Sigmoid colon (tissue), 7 donors: Measurements from ENCODE around the gene MELTF. TPM values are rescaled to one million over a fixed set of nuclear protein-coding genes. Genes with fewer than 3 reads are reported as not detected.

Experiments
- DNase-seq: peaks from one replicate; pipeline ENCODE4 v3.0.0-alpha.2; 2019
- H3K27ac ChIP-seq, 4 donors: fragments of 200-600 bp; sonication (generic); one replicate each; pipeline ENCODE4 v1.5.1; 2016 to 2019; ENCODE audit warnings: mild to moderate bottlenecking in 1 of 4
- H3K27me3 ChIP-seq, 3 donors: fragments of 200-600 bp; sonication (generic); one replicate each; pipeline ENCODE4 v1.5.1; 2019; ENCODE audit warnings: mild to moderate bottlenecking in 1 of 3
- H3K36me3 ChIP-seq, 4 donors: fragments of 200-600 bp; sonication (generic); one replicate each; pipeline ENCODE4 v1.5.1; 2016 to 2019
- H3K4me1 ChIP-seq, 4 donors: fragments of 200-600 bp; sonication (generic); one replicate each; pipeline ENCODE4 v1.5.1; 2017 to 2019
- H3K4me3 ChIP-seq, 4 donors: fragments of 200-600 bp; sonication (generic); one replicate each; pipeline ENCODE4 v1.5.1; 2017 to 2019; ENCODE audit warnings: mild to moderate bottlenecking in 2 of 4, moderate library complexity in 1 of 4
- H3K9me3 ChIP-seq, 4 donors: fragments of 200-600 bp in 3 of 4; sonication (generic) in 3 of 4; one replicate each; pipeline versions ENCODE4 v1.5.1 to v1.6.1; 2013 to 2019
- CTCF ChIP-seq, 4 experiments: fragments of 450-650 bp in 3 of 4; fragments of 200-600 bp in 1 of 4; IDR thresholded peaks; one replicate each; pipeline ENCODE4 v1.5.1; 2016 to 2019; ENCODE audit warnings: antibody characterized with exemption in 4 of 4, mild to moderate bottlenecking in 3 of 4, moderate library complexity in 2 of 4
- EP300 ChIP-seq, 4 donors: sonication (generic); formaldehyde crosslinking; IDR thresholded peaks; one replicate each; pipeline ENCODE4 v1.6.1; 2017; ENCODE audit warnings: antibody characterized with exemption in 4 of 4
- POLR2A ChIP-seq, 2 donors: fragments of 450-650 bp; IDR thresholded peaks; one replicate each; pipeline ENCODE4 v1.6.1; 2016; ENCODE audit warnings: antibody characterized with exemption in 2 of 2, mild to moderate bottlenecking in 2 of 2, moderate library complexity in 2 of 2
- POLR2AphosphoS5 ChIP-seq, 4 donors: sonication (generic); formaldehyde crosslinking; IDR thresholded peaks; one replicate each; pipeline ENCODE4 v1.6.1; 2017; ENCODE audit warnings: antibody characterized with exemption in 4 of 4
- WGBS, 2 donors: extraction: QIAGEN DNeasy Blood & Tissue Kit; methylation state at CpG; one replicate each; pipeline ENCODE4 v1.1.7; 2013; 5-methylcytosine and 5-hydroxymethylcytosine counted together
- intact Hi-C: fragments of 100-400 bp; cut with DNase I; formaldehyde crosslinking; loops from one replicate; pipeline ENCODE4 v1.15.1; 2023
- polyA plus RNA-seq, 3 donors: library from polyadenylated mRNA; stranded (reverse); fragments of 200-250 nt; gene quantifications; one replicate each; pipeline ENCODE4 v1.2.3, GENCODE V29; 2013
- total RNA-seq, 4 donors: library from RNA; depleted of rRNA; stranded (reverse); fragments of >200 nt; gene quantifications; one replicate each; pipeline ENCODE4 v1.1.0, GENCODE V29; 2016
- donor health status: healthy with polysubstance abuse.
- donor health status: Bipolar disorder and iron deficiency.
- donor health status: healthy.

The MELTF gene
- total and polyA plus RNA-seq, 7 donors = 0.92 to 9.6 (median 2.7) TPM

DNA sequence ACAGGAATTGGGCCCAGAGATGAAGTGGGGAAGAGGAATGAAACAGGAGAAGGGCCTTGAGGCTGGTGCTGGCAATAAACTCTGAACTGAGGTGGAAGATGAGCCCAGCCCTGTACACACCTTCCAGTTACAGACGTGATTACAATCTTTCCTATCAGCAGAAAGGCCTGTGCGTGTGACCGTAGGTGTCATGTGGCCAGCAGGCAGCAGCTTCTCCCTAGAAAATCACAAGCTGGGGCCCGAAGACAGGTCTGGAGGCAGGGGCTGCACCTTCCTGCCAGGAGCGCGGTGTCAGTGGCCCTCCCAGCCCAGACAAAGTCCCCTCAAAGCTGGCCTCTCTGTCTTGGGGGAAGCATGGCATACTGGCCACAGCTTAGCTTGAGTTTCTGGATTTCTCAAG lies 44.3 kb downstream of the MELTF start:
- Histone ChIP-seq H3K4me3 (no peak overlapping the region), H3K27me3 (peaks cover 0 to 4% (median 0%) of the 10 kb centered on the region in 3 donors), H3K4me1 (no peaks in the 10 kb centered on the region), H3K36me3 (no peaks in the 10 kb centered on the region), H3K27ac (no peak overlapping the region), H3K9me3 (no peaks in the 10 kb centered on the region)
- intact Hi-C loops = no loop called here
- DNase-seq = no peak
- 63 to 80% methylated on average over 6 of the region's 6 CpGs for WGBS, 2 donors
- no peak for TF ChIP-seq CTCF (IDR thresholded peaks at IDR 0.05)
- TF ChIP-seq POLR2A (IDR thresholded peaks at IDR 0.05) = no peak
- no peak for TF ChIP-seq EP300 (IDR thresholded peaks at IDR 0.05)
- no peak for TF ChIP-seq POLR2AphosphoS5 (IDR thresholded peaks at IDR 0.05)

- Histone ChIP-seq H3K4me3 (no peak overlapping the region), H3K27me3 (peaks cover 0 to 4% (median 0%) of the 10 kb centered on the region in 3 donors), H3K4me1 (peaks cover 0 to 8% (median 2%) of the 10 kb centered on the region in 4 donors), H3K36me3 (no peaks in the 10 kb centered on the region), H3K9me3 (no peaks in the 10 kb centered on the region), H3K27ac (no peak overlapping the region)
- TF ChIP-seq CTCF (IDR thresholded peaks at IDR 0.05) = no peak
- TF ChIP-seq EP300 (IDR thresholded peaks at IDR 0.05) = no peak
- 74 to 81% methylated on average over 1 of the region's 1 CpG for WGBS, 2 donors
- intact Hi-C loops = no loop called here
- DNase-seq = no peak
Measured at GRCh38 chr3:196983186-196983585, 46.4 kb downstream of the MELTF start.

GRCh38 chr3:196981657-196982056 lies 48.0 kb downstream of the MELTF start:
- no peak for TF ChIP-seq POLR2A (IDR thresholded peaks at IDR 0.05)
- no peak for TF ChIP-seq POLR2AphosphoS5 (IDR thresholded peaks at IDR 0.05)
- no peak for TF ChIP-seq EP300 (IDR thresholded peaks at IDR 0.05)
- TF ChIP-seq CTCF (IDR thresholded peaks at IDR 0.05) = no peak
- H3K9me3 ChIP-seq = no peaks in the 10 kb centered on the region
- no peak overlapping the region for H3K4me3 ChIP-seq
- no peak overlapping the region for H3K27ac ChIP-seq
- H3K4me1 ChIP-seq = peaks cover 0 to 8% (median 2%) of the 10 kb centered on the region in 4 donors
- no peak for DNase-seq
- no peaks in the 10 kb centered on the region for H3K36me3 ChIP-seq
- intact Hi-C loops = no loop called here
- 89 to 91% methylated on average over 13 of the region's 13 CpGs for WGBS, 2 donors
- H3K27me3 ChIP-seq = peaks cover 0 to 4% (median 0%) of the 10 kb centered on the region in 3 donors

GRCh38 chr3:196979545-196979944 lies 50.1 kb downstream of the MELTF start:
- Histone ChIP-seq H3K27ac (no peak overlapping the region), H3K9me3 (no peaks in the 10 kb centered on the region), H3K36me3 (no peaks in the 10 kb centered on the region), H3K4me3 (no peak overlapping the region), H3K27me3 (no peaks in the 10 kb centered on the region), H3K4me1 (peaks cover 0 to 8% (median 2%) of the 10 kb centered on the region in 4 donors)
- intact Hi-C loops = loop anchor here (2.0 kb wide), 1 partner anchor 207 kb away; no protein-coding TSS in a partner anchor
- peak in 1 of 4 donors; percentile 13 for TF ChIP-seq POLR2AphosphoS5 (IDR thresholded peaks at IDR 0.05)
- no peak for TF ChIP-seq CTCF (IDR thresholded peaks at IDR 0.05)
- WGBS, 2 donors = 85 to 90% methylated on average over 10 of the region's 10 CpGs
- no peak for DNase-seq

- Histone ChIP-seq H3K27ac (no peak overlapping the region), H3K36me3 (no peaks in the 10 kb centered on the region), H3K4me3 (no peak overlapping the region), H3K9me3 (no peaks in the 10 kb centered on the region), H3K4me1 (peaks cover 0 to 8% (median 2%) of the 10 kb centered on the region in 4 donors), H3K27me3 (no peaks in the 10 kb centered on the region)
- TF ChIP-seq POLR2A (IDR thresholded peaks at IDR 0.05) = no peak
- TF ChIP-seq EP300 (IDR thresholded peaks at IDR 0.05) = no peak
- TF ChIP-seq POLR2AphosphoS5 (IDR thresholded peaks at IDR 0.05) = no peak
- no peak for TF ChIP-seq CTCF (IDR thresholded peaks at IDR 0.05)
- DNase-seq = no peak
- 81 to 95% methylated on average over 11 of the region's 11 CpGs for WGBS, 2 donors
- intact Hi-C loops = no loop called here
Measured at GRCh38 chr3:196976941-196977340, 52.7 kb downstream of the MELTF start.
